Measurements from ENCODE around the gene FAT3.

DNA sequence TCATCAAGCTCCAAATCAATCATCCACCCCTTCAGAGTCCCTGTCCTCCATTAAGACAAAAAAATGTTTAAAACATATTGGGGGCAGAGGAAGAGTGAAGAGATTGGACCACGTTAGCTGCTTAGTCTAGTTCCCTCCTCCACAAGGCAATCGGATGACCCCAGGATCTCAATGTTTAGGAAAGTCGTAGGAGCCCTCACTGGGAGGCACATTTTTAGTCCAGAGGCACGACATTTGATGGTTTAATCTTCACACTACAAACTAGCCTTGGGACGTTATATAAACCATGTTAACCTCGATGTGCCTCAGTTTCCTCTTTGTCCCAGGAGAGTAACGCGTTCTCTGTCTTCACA, 588 bp upstream of the FAT3 start:
- TF ChIP-seq, protein P1, sequence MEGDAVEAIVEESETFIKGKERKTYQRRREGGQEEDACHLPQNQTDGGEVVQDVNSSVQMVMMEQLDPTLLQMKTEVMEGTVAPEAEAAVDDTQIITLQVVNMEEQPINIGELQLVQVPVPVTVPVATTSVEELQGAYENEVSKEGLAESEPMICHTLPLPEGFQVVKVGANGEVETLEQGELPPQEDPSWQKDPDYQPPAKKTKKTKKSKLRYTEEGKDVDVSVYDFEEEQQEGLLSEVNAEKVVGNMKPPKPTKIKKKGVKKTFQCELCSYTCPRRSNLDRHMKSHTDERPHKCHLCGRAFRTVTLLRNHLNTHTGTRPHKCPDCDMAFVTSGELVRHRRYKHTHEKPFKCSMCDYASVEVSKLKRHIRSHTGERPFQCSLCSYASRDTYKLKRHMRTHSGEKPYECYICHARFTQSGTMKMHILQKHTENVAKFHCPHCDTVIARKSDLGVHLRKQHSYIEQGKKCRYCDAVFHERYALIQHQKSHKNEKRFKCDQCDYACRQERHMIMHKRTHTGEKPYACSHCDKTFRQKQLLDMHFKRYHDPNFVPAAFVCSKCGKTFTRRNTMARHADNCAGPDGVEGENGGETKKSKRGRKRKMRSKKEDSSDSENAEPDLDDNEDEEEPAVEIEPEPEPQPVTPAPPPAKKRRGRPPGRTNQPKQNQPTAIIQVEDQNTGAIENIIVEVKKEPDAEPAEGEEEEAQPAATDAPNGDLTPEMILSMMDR (conservative IDR thresholded peaks at IDR 0.05; ENCODE audit: low read length), result no peak
- TF ChIP-seq EZH2phosphoT487 (IDR thresholded peaks at IDR 0.05; ENCODE audit: borderline replicate concordance, low read depth, low read length), result no peak

Data from OCI-LY7 (cell line).